ENCODE results near the gene RNGTT. TPM values are rescaled to one million over a fixed set of nuclear protein-coding genes. Genes with fewer than 3 reads are reported as not detected.
A peak's percentile ranks its signal among the peaks of the same experiment; 100 is the strongest.

RNGTT gene
- total RNA-seq, 2 donors from 2014 or later, result 7.5 to 11.3 TPM

DNA sequence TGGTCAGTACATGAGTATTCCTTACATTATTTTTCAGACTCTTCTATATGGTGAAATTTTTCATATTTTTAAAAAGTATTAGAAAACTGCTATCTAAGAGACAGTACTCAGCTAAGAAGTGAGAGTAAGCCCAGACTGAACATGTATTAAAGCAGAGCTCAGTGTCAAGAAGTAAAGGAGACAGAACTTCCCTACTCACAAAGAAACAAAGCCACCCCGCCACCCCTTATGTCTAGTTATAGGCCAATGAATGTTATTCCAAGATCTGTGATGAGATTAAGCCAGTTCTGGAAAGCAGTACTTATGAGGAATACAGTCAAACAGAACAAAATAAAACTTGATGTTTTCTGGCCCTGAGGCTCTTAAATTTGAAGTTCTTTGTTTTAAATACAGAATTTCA is 114.5 kb downstream of the RNGTT start:
- no peak for DNase-seq (ENCODE audit: low spot score)
- no peaks in the 10 kb centered on the region for H3K36me3 ChIP-seq
- H3K4me3 ChIP-seq, result no peak overlapping the region
- TF ChIP-seq, protein P1, sequence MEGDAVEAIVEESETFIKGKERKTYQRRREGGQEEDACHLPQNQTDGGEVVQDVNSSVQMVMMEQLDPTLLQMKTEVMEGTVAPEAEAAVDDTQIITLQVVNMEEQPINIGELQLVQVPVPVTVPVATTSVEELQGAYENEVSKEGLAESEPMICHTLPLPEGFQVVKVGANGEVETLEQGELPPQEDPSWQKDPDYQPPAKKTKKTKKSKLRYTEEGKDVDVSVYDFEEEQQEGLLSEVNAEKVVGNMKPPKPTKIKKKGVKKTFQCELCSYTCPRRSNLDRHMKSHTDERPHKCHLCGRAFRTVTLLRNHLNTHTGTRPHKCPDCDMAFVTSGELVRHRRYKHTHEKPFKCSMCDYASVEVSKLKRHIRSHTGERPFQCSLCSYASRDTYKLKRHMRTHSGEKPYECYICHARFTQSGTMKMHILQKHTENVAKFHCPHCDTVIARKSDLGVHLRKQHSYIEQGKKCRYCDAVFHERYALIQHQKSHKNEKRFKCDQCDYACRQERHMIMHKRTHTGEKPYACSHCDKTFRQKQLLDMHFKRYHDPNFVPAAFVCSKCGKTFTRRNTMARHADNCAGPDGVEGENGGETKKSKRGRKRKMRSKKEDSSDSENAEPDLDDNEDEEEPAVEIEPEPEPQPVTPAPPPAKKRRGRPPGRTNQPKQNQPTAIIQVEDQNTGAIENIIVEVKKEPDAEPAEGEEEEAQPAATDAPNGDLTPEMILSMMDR (IDR thresholded peaks at IDR 0.05), result no peak
- H3K27me3 ChIP-seq, result no peaks in the 10 kb centered on the region
- H3K27ac ChIP-seq, result no peak overlapping the region
- no peaks in the 10 kb centered on the region for H3K4me1 ChIP-seq
- H3K9me3 ChIP-seq, result no peaks in the 10 kb centered on the region

DNA sequence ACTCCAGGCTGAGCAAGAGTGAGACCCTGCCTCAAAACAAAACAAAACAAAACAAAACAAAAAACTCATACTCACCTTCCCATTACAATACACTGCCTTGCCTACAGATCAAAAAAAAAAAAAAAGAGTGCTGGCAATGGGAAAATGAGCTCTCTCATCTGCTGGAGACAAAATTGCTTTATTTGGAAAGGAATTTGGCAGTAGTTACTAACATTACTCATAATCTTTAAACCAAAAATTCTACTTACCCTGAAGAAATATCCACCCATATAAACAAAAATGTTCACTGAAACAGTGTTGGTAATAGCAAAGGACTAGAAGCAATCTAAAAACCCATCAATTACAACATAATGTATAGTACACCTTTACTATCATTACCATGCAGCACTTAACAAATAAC is 120.4 kb downstream of the RNGTT start:
- TF ChIP-seq, protein P1 (IDR thresholded peaks at IDR 0.05), result no peak
- Histone ChIP-seq H3K27ac (peak overlapping the region in 1 of 2 donors; percentile 18), H3K27me3 (no peaks in the 10 kb centered on the region), H3K4me3 (no peak overlapping the region), H3K36me3 (no peaks in the 10 kb centered on the region), H3K4me1 (no peaks in the 10 kb centered on the region), H3K9me3 (no peaks in the 10 kb centered on the region)
- DNase-seq (ENCODE audit: low spot score), result no peak

DNA sequence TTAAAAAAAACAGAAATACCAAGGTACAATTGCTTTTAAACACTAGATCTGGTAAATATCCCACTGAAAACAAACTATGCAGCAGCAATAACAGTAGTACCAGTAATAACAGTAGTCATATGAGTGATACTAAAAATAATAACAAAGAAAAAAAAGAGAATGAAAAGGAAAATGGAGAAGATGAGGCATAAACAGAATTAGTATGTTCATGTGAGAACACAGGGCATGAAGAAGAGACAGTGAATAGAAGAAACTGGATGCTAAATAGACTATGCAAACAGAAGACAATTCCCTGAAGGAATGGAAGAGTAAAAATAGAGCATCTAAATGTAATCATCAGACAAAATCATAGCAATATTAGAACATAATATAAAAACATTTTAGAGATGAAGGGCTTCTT is 121.1 kb downstream of the RNGTT start:
- Histone ChIP-seq H3K4me1 (no peaks in the 10 kb centered on the region), H3K27me3 (no peaks in the 10 kb centered on the region), H3K9me3 (no peaks in the 10 kb centered on the region), H3K36me3 (no peaks in the 10 kb centered on the region), H3K27ac (peak overlapping the region; percentile 18 to 33), H3K4me3 (no peak overlapping the region)
- DNase-seq (ENCODE audit: low spot score), result no peak
- TF ChIP-seq, protein P1 (IDR thresholded peaks at IDR 0.05), result no peak

DNA sequence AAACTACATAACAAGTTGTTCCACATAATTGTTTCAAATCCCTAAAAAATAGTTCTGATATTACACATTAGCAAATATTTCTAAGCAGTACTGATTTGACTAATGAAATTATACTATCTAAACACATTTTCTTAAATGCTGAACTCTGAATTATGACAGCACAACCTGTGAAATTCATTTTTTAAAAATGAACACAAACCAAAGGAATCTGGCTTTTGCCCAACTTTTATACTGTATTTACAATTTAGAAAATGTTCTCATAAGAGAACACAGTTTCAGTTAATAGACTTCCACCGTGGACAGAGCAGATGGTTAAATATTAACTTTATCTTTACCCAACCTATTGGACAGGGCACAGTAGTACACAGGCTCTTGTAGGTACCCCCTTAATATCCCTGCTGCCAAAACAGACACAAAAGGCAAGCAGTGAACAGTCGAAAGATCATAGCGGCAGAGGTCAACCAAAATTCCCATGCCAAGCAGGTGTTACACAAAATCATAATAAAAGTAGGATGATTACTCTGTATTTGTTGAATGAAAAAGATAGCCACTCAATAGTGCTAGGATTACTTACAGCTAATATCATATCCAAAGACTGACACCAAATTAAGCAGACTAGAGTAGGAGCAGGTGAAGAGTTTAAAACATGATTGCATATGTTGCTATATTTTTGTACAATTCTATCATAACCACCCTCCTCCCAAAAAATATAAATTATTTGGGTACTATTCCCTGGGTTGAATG is 122.5 kb downstream of the RNGTT start:
- DNase-seq (ENCODE audit: low spot score), result no peak
- H3K27me3 ChIP-seq, result no peaks in the 10 kb centered on the region
- H3K4me3 ChIP-seq, result no peak overlapping the region
- TF ChIP-seq, protein P1 (IDR thresholded peaks at IDR 0.05), result no peak
- H3K9me3 ChIP-seq, result no peaks in the 10 kb centered on the region
- H3K36me3 ChIP-seq, result no peaks in the 10 kb centered on the region
- no peaks in the 10 kb centered on the region for H3K4me1 ChIP-seq
- H3K27ac ChIP-seq, result no peak overlapping the region

DNA sequence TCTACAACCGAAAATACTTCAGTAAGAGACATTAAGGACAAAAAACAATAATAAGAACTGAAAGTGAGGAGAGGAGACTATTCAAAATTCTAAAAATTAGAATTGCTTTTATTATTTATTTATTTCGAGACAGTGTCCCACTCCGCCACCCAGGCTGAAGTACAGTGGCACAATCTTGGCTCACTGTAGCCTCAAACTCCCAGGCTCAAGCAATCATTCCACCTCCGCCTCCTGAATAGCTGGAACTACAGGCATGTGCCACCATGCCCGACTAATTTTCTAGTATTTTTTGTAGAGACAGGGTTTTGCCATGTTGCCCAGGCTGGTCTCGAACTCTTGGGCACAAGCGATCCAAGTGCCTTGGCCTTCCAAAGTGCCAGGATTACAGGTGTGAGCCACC is 123.1 kb downstream of the RNGTT start:
- H3K36me3 ChIP-seq, result no peaks in the 10 kb centered on the region
- no peaks in the 10 kb centered on the region for H3K4me1 ChIP-seq
- H3K9me3 ChIP-seq, result no peaks in the 10 kb centered on the region
- H3K27me3 ChIP-seq, result no peaks in the 10 kb centered on the region
- no peak overlapping the region for H3K27ac ChIP-seq
- H3K4me3 ChIP-seq, result no peak overlapping the region
- TF ChIP-seq, protein P1 (IDR thresholded peaks at IDR 0.05), result no peak
- no peak for DNase-seq (ENCODE audit: low spot score)

DNA sequence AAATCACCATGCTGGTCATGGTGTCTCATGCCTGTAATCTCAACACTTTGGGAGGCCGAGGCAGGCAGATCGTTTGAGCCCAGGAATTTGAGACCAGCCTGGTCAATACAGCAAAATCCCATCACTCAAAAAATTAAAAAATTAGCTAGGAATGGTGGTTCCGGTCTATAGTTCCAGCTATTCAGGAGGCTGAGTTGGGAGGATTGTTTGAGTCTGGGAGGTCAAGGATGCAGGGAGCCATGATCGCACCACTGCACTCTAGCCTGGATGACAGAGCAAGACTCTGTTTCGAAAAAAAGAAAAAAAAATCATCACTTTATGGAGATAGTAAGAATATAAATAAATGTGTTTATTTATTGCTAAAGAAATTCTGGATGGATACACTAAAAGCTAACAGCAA is 124.1 kb downstream of the RNGTT start:
- Histone ChIP-seq H3K4me1 (no peaks in the 10 kb centered on the region), H3K36me3 (no peaks in the 10 kb centered on the region), H3K27ac (no peak overlapping the region), H3K9me3 (no peaks in the 10 kb centered on the region), H3K27me3 (no peaks in the 10 kb centered on the region), H3K4me3 (no peak overlapping the region)
- DNase-seq (ENCODE audit: low spot score), result no peak
- TF ChIP-seq, protein P1 (IDR thresholded peaks at IDR 0.05), result no peak
